Choroid plexus epithelial cell (primary cell): ENCODE data around the gene SLAIN2.

Experiments
- DNase-seq: peaks from one replicate; pipeline ENCODE4 v3.0.0-alpha.2; 2010; ENCODE audit warnings: low read depth
- H3K4me3 ChIP-seq: 2 replicates; pipeline ENCODE4 v1.5.1; 2011; ENCODE audit warnings: low read depth, mild to moderate bottlenecking, control low read depth, low read length, moderate library complexity
- TF ChIP-seq, protein P1 (sequence below): conservative IDR thresholded peaks from 2 replicates; pipeline ENCODE4 v1.5.1; 2011; ENCODE audit warnings: low read depth, mild to moderate bottlenecking, control low read depth, inconsistent platforms, low read length, moderate library complexity

Gene SLAIN2

DNA sequence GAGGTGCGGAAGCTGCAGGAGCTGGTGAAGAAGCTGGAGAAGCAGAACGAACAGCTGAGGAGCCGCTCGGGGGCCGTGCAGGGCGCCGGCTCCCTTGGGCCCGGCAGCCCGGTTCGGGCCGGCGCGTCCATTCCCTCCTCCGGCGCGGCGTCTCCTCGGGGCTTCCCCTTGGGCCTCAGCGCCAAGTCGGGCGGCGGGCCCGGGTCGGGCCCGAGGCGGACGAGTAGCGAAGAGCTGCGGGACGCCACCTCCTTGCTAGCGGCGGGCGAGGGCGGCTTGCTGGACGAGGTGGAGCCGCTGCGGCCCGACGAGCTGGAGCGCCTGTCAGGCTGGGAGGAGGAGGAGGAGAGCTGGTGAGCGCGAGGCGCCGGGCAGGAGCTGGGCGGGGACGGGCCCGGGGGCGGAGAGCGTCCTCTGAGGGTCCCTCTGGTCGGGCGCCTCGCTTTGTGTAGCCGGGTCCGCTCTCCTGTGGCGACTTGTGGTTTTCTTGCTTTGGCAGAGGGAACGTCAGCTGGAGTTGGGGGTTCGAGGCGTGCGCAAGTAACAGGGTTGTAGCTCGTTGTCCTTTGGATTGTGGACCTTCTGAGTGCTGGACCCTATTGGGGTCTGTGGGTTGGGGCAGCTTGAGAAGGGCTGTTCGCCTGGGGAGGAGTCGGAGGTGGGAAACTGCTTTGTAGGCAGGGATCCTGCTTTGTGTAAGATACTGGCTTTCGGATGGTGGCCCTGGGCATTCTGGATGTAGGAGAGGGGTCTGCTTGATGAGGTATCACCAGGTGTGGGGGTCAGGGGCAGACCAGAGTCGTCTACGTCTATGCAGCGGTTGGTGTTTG lies 662 bp downstream of the SLAIN2 start:
- TF ChIP-seq, protein P1, sequence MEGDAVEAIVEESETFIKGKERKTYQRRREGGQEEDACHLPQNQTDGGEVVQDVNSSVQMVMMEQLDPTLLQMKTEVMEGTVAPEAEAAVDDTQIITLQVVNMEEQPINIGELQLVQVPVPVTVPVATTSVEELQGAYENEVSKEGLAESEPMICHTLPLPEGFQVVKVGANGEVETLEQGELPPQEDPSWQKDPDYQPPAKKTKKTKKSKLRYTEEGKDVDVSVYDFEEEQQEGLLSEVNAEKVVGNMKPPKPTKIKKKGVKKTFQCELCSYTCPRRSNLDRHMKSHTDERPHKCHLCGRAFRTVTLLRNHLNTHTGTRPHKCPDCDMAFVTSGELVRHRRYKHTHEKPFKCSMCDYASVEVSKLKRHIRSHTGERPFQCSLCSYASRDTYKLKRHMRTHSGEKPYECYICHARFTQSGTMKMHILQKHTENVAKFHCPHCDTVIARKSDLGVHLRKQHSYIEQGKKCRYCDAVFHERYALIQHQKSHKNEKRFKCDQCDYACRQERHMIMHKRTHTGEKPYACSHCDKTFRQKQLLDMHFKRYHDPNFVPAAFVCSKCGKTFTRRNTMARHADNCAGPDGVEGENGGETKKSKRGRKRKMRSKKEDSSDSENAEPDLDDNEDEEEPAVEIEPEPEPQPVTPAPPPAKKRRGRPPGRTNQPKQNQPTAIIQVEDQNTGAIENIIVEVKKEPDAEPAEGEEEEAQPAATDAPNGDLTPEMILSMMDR: no peak
- peak; percentile 57 for DNase-seq
- peak overlapping the region; percentile 86 for H3K4me3 ChIP-seq

DNA sequence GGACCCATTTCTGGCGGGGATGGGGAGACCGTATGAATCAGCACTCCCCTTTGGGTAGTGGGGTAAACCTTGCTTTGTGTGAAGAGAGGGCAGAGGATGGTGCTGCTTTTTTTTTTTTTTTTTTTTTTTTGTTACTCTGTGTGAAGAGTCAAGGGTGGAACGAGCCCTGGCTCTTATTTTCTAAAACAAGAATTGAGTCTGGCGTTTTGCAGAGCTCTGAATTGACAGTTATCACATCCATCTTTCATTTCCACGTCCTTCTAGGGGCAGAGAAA lies 1.2 kb downstream of the SLAIN2 start:
- peak overlapping the region; percentile 86 for H3K4me3 ChIP-seq
- TF ChIP-seq, protein P1: no peak
- no peak for DNase-seq

DNA sequence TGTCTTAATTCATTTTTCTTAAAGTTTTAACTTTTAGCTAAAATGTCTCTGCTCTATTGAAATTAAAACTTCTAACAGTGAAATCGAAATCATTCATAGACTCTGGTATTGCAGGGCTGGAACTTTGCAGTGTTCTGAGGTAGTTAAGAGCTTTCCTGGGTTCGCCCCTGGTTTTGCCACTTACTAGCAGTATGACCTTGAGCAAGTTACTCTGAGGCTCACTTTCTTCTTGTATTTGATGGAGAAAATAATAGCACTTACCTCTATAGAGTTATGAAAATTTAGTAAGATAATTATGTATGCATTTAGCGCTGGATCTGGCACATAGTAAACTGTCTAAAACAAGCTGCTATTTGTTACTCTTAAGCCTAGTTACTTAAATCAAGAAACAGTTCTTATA lies 1.7 kb downstream of the SLAIN2 start:
- DNase-seq: no peak
- peak overlapping the region; percentile 86 for H3K4me3 ChIP-seq
- TF ChIP-seq, protein P1: no peak

DNA sequence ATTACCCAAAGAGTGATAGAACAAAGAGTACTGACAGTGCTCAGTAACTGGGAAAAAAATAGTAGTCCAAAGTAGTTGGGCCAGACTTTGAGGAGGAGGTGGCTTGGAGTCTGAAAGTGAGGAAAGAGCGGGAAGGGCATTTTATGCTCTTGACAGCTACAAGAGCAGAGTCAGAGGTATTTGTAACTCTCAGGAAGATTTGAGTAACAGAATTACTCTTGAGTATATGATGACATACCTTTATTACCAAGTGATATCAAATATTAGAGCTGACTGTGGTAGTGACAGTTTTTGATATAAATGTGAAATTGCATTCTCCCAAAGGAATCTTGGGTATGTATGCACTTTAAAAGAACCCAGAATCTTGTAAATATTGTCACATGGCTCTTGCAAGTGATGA lies 2.2 kb downstream of the SLAIN2 start:
- H3K4me3 ChIP-seq: peak overlapping the region; percentile 86
- peak; percentile 55 for DNase-seq
- TF ChIP-seq, protein P1: no peak

DNA sequence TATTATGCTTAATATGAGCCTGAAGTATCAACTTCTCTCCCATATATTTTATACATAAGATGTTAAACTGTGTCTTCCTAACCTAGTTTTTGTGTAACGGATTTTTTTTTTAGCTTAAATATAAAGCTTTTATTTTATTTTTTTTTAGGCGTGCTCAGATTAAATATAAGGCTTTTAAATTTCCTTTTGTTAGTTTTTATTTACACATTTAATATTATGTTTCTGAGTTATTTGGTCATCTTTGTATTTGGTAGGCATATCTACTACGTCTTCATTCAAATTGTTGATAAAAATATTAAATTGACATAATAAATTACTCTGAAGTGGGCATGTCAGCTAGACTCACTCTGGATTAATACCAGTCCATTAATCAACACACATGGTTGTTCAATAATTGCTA lies 4.2 kb downstream of the SLAIN2 start:
- TF ChIP-seq, protein P1: no peak
- DNase-seq: no peak
- H3K4me3 ChIP-seq: no peak overlapping the region

DNA sequence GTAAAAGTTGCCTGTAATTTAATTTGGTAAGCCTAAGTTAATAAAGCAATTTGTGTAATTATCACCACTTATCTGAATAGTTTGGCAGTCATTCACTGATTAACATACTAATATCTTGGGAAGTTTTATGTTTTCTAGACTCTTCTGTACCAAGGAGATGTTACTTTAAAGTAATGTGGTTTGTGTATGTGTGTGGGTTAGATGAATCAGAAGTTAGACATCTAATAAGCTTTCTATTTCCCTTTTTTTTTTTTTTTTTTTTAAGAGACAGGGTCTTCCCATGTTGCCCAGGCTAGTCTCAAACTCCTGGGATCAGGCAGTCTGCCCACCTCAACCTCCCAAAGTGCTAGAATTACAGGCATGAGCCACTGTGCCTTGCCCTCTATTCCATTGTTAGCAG lies 5.3 kb downstream of the SLAIN2 start:
- TF ChIP-seq, protein P1: no peak
- no peak for DNase-seq
- no peak overlapping the region for H3K4me3 ChIP-seq

DNA sequence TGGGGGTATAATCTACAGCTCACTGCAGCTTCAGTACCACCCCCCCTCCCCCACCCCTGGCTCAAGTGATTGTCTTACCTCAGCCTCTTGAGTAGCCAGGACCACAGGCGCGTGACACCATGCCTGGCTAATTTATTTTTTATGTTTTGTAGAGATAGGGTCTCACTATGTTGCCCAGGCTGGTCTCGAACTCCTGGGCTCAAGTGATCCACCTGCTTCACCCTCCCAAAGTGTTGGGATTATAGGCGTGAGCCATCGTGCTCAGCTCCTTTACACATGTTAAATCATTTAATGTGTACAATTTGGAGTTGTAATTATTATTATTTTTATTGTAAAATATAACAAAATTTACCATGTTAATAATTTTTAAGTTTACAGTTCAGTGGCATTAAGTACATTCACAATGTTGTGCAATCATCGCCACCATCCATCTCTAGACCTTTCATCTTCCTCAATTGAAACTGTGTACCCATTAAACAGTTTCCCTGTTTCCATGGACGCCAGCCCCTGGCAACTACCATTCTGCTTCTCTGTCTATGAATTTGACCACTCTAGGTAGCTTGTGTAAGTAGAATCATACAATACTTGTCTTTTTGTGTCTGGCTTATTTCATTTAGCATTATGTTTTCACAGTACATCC lies 6.1 kb downstream of the SLAIN2 start:
- no peak for DNase-seq
- TF ChIP-seq, protein P1: no peak
- no peak overlapping the region for H3K4me3 ChIP-seq
